Breast epithelium (tissue), 3 donors: Measurements from ENCODE around the gene KIF1A.

Experiments
- CTCF ChIP-seq, 3 donors: fragments of 450-650 bp; IDR thresholded peaks; one replicate each; pipeline ENCODE4 v1.5.1; 2016 to 2017; ENCODE audit warnings: antibody characterized with exemption in 3 of 3, mild to moderate bottlenecking in 3 of 3, moderate library complexity in 3 of 3
- POLR2AphosphoS5 ChIP-seq, 3 donors: sonication (generic); formaldehyde crosslinking; IDR thresholded peaks; one replicate each; pipeline ENCODE4 v1.6.1; 2017; ENCODE audit warnings: antibody characterized with exemption in 3 of 3

GRCh38 chr2:240727913-240728312 is 92.1 kb downstream of the KIF1A start:
- no peak for TF ChIP-seq CTCF (IDR thresholded peaks at IDR 0.05)
- no peak for TF ChIP-seq POLR2AphosphoS5 (IDR thresholded peaks at IDR 0.05)
